ENCODE data around the gene ANO3. TPM values are rescaled to one million over a fixed set of nuclear protein-coding genes. Genes with fewer than 3 reads are reported as not detected.

The ANO3 gene
- total RNA-seq, 6 experiments from 2014 or later, result 0.71 to 2.6 (median 1.4) TPM

DNA sequence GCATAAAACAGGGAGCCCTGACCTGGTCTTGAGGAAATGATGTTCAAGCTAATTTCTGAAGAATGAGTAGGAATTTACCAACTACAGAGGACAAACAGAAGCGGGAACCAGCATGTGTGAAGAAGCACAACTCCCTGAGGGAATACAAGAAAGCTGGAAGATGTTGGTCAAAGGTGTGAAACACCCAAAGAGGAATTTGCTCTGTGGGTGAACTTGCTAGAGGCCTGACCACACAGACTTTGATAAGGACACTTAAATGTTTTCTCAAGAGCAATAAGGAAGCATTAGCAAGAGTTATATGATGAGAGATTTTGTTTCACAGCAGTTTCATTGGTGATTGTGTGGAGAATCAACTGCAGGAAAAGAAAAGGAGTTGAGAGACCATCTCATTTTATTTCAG lies 372.3 kb downstream of the ANO3 start:
- Histone ChIP-seq H3K4me1 (no peaks in the 10 kb centered on the region), H3K27ac (no peak overlapping the region), H3K27me3 (no peaks in the 10 kb centered on the region), H3K4me3 (no peak overlapping the region), H3K9me3 (no peaks in the 10 kb centered on the region), H3K36me3 (no peaks in the 10 kb centered on the region)
- TF ChIP-seq POLR2A (IDR thresholded peaks at IDR 0.05), result no peak
- no peak for TF ChIP-seq CTCF (IDR thresholded peaks at IDR 0.05)
- DNase-seq, result no peak
- no peak for ATAC-seq
- intact Hi-C loops (cut with DNase I), result no loop called here
- WGBS (ENCODE audit: insufficient coverage, low coverage, low lambda C conversion rate, missing lambda C conversion rate), result 87% methylated on average over 1 of the region's 1 CpG

GRCh38 chr11:26706181-26706580 lies 374.3 kb downstream of the ANO3 start:
- Histone ChIP-seq H3K9me3 (no peaks in the 10 kb centered on the region), H3K4me3 (no peak overlapping the region), H3K27ac (no peak overlapping the region), H3K36me3 (no peaks in the 10 kb centered on the region), H3K4me1 (no peaks in the 10 kb centered on the region), H3K27me3 (no peaks in the 10 kb centered on the region)
- 44% methylated on average over 1 of the region's 1 CpG for WGBS (ENCODE audit: insufficient coverage, low coverage, low lambda C conversion rate, missing lambda C conversion rate)
- TF ChIP-seq CTCF (IDR thresholded peaks at IDR 0.05), result no peak
- no peak for TF ChIP-seq POLR2A (IDR thresholded peaks at IDR 0.05)
- no peak for ATAC-seq
- DNase-seq, result no peak
- intact Hi-C loops (cut with DNase I), result no loop called here

- H3K4me3 ChIP-seq, result no peak overlapping the region
- H3K4me1 ChIP-seq, result no peaks in the 10 kb centered on the region
- H3K27me3 ChIP-seq, result no peaks in the 10 kb centered on the region
- intact Hi-C loops (cut with DNase I), result no loop called here
- no peak overlapping the region for H3K27ac ChIP-seq
- no peaks in the 10 kb centered on the region for H3K36me3 ChIP-seq
- WGBS (ENCODE audit: insufficient coverage, low coverage, low lambda C conversion rate, missing lambda C conversion rate), result 40% methylated on average over 2 of the region's 2 CpGs
- ATAC-seq (no peak), DNase-seq (no peak)
- H3K9me3 ChIP-seq, result no peaks in the 10 kb centered on the region
- TF ChIP-seq POLR2A (IDR thresholded peaks at IDR 0.05), result no peak
- no peak for TF ChIP-seq CTCF (IDR thresholded peaks at IDR 0.05)
These were observed 377.0 kb downstream of the ANO3 start for GRCh38 chr11:26708736-26709456.

GRCh38 chr11:26710489-26710888 lies 378.6 kb downstream of the ANO3 start:
- no peaks in the 10 kb centered on the region for H3K27me3 ChIP-seq

More at GRCh38 chr11:26710489-26710888, 378.6 kb downstream of the ANO3 start:
- Histone ChIP-seq H3K4me3 (no peak overlapping the region), H3K4me1 (no peaks in the 10 kb centered on the region), H3K27ac (no peak overlapping the region), H3K36me3 (no peaks in the 10 kb centered on the region), H3K9me3 (no peaks in the 10 kb centered on the region)
- intact Hi-C loops (cut with DNase I), result no loop called here
- WGBS (ENCODE audit: insufficient coverage, low coverage, low lambda C conversion rate, missing lambda C conversion rate), result 90% methylated on average over 2 of the region's 2 CpGs
- TF ChIP-seq CTCF (IDR thresholded peaks at IDR 0.05) (no peak), POLR2A (IDR thresholded peaks at IDR 0.05) (no peak)
- DNase-seq (no peak), ATAC-seq (no peak)

All from right lobe of liver (tissue), 6 donors.